GM19397 (cell line): Measurements from ENCODE around the gene DUOX1.

ENCODE experiments used
- ATAC-seq: cut with Tn5 transposase; IDR thresholded peaks from one replicate; pipeline ENCODE4 v1.9.1; 2021; ENCODE audit warnings: mild to moderate bottlenecking, moderate library complexity; ENCODE audit not compliant: unreplicated experiment

Gene DUOX1

DNA sequence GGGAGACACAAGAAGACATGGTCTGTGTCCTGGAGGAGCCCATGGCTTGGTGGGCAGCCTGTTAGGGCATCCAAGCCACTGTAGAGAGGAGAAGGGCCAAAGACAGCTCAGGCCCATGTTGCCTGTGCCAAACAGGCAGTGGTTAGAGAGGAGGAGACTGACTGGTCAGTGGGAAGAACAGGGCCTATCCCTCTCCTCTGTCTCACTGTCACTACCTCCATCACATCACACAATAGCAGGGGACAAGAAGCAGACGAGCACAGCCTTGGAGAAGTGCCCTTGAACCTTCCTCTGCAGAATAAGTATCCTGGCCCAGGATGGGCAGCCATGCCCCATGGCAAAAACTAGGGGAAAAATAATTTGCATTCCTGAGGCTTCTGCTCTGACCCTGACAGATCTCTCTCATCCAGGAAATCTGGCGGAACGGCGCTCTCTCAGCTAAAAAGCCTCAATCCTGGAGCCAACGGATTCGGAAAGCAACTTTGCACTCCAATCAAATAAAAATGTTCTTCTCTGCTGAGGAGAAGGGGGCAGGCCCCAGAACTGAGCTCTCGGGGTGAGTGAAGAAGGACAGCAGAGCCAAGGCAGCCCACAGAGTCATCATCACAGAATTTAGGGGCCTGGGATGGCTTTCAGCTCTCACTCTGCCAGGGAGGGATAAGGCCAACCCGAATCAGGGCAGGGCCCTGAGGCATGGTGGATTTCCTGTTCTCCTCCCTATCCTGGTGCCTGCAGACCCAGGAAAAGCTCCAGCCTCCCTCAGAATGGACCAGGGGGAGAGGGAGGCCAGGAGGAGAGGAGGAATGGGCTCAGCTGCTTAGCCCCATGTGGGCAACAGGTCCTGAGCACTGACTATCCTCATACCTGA, 56.3 kb downstream of the DUOX1 start:
- no peak for ATAC-seq

DNA sequence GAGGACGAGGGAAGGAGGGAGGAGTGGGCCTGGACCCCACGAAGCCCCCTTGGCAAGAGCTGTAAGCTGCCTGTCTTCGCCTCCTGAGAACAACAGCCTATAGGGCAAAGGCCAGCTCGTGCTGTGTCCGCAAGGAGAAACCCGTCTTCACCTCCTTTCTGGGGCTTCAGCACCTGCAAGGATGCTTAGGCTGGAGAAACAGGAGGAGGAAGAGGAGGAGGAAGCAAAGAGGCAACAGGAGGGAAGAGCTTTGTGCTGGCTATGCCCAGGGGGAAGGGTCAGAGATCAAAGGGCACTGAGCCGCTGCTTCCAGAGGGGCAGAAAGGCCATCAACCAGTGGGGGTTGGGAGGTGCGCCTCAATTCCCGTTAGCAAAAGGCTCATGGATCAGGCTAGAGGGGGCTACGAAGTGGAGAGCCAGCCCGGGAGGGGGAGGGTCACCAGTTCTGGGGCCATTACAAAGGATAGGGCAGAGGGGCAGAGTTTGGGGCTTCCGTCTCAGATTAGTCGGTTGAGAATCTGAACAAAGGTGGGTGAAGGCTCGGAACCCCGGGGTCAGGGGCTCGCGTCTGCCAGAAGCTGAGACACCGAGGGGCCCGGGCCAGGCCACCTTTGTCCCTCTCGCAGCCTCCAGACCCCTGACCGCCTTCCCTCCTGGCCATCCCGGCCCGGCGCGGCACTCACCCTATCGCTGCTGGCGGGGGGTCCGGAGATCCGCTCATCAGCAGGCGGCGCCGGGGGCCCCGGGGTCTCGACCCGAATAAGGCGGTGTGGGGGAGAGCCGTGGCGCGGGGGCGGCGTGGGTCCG, 57.2 kb downstream of the DUOX1 start:
- no peak for ATAC-seq

- ATAC-seq, result no peak
Observed at GRCh38 chr15:45187578-45187893, 57.7 kb downstream of the DUOX1 start.

DNA sequence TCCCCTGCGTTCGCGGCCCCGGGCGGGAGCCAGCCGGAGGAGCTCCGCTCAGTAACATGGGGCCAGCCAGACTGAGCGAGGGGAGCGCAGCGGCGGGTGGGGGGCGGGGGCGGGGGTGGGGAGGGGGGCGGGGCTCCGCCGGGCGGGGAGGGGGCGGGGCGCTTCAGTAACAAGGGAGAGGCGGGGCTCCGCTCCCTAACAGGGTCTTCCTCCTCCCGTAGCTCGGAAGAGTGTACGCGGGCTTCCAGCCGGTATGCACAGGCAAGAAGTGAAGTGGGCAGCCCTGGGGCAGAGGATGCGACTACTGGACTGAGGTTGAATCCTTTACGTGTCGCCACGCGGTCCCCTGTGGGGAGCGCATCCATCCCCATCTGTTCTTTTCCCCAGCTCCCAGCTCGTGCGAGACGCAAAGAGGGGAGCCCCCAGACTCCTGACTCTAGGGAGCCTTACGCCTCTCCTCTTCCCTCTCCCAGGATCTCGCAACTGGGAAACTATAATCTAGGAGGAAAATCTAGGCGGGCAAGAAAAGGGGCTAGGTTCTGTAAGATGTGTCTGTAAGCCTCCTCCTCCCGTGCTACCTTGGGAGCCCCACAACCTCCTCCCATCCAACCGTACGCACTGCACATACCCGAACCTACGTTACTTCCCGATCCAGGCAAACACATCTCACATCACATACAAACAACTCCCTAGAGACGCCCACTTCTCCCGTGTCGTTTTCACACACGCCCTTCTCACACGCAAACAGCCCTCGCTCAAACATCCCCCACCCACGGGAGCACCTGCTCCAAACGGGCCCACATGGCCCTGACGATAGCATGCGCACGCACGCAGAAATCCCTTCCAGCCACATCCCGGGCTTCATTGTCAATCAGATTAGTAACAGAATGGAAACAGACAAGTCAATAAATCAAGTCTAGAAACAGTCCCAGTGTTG, 58.4 kb downstream of the DUOX1 start, which contains the start of gene SHF:
TSS of gene SHF (minus strand) at position 73 of the 937 bp plus-strand sequence. CDS start at position 58, 15 bp downstream.
- ATAC-seq, result no peak

- no peak for ATAC-seq
Observed at GRCh38 chr15:45197512-45197911, 67.7 kb downstream of the DUOX1 start.

DNA sequence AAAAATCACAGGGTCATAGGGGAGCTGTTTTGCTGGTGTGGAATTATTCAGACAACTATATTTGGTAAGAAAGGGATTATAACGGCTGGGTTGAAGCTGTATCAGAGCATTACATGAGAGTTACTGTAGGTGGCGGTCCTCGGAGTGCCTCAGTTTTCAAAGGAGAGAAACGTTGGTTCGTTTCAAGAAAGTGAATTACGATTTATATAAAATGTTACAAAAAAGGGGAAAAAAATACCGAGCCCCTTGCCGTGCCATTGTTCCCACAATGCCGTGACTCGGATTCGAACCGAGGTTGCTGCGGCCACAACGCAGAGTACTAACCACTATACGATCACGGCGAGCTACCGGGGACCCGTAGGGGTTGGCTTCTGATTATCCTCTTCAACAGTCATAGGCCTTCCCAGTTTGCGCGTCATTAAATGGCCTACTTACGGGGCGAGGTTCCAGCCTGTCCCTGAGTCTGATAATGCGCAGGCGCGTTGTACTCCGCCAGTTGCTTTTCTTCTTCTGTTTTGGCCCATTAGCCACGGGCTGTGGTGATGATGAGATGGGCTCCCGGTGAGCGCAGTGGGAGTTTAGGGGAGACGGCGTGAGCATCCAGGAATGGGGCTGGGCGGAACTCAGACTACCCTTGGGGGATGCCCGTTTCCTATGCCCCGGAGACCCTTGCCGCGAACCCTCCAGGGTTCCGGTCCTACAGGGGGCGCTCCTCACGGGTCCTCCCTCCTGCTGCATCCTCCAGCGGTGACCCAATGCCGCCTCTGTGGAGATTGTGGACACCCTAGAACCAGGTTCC, 68.7 kb downstream of the DUOX1 start:
- peak; percentile 51 for ATAC-seq

- ATAC-seq, result peak; percentile 21
Observed at GRCh38 chr15:45199136-45199810, 69.5 kb downstream of the DUOX1 start.

DNA sequence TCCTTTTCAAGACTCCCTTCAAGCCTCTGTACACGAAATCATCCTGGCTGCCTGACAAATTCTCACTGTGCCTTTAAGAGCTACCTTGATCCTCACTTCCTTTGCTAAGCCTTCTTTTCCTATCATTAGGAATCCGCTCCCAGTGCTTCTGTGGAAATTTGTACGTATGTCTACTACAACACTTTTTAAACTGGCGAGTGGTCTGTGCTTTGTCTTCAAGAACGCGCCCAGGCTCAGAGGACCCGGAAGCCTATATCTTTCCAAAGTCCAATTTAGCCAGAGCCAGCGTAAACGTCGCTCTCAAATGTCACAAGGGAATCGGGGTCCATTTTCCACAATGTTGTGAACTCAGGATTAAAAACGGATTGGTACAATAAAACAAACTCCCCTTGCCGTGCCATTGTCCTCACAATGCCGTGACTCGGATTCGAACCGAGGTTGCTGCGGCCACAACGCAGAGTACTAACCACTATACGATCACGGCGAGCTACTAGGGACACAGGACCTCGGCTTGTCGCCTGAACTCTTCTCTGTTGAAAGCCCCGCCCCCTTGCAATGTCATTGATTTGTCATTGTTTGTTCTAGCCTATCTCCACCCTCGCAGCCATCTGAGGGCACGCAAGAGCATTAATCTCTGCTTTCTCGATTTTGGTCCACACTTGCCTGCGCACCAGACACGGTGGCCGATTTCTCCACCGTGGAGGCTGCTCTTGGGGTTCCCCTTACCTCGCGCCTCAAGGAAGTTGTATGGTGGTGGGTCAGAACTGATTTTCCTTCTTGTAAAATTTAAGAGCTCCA, 70.4 kb downstream of the DUOX1 start:
- peak; percentile 34 for ATAC-seq

- ATAC-seq, result peak; percentile 18
Observed at GRCh38 chr15:45200799-45201556, 71.2 kb downstream of the DUOX1 start.

DNA sequence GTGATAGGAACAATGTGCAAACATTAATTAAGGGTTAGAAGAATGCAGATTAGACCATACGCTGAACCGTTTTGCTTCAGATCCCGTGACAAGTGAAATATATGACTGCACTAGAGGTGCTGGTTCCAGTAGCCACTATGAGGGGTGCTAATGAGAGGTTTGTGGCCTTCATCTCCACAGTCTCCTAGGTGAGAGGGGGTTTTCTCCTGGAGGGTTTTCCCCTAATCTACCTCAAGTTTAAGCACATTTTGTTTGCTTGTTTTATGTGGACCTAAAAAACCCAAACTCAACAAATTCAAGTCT, 71.7 kb downstream of the DUOX1 start:
- ATAC-seq, result no peak

DNA sequence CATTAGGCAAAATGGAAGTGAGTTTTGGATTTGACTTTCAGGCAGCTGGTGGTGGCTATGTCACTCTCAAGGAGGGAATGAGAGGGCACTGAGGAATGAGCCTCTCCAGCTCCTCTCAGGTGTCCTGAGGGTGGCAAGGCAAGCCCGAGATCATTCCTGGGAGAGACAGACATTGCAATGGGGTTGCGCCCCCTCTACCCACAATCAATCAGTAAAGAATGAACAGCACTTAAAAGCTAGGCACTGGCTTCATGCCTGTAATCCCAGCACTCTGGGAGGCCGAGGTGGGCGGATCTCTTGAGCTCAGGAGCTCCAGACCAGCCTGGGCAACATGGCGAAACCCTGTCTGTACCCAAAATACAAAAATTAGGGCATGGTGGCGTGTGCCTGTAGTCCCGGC, 72.1 kb downstream of the DUOX1 start:
- no peak for ATAC-seq

DNA sequence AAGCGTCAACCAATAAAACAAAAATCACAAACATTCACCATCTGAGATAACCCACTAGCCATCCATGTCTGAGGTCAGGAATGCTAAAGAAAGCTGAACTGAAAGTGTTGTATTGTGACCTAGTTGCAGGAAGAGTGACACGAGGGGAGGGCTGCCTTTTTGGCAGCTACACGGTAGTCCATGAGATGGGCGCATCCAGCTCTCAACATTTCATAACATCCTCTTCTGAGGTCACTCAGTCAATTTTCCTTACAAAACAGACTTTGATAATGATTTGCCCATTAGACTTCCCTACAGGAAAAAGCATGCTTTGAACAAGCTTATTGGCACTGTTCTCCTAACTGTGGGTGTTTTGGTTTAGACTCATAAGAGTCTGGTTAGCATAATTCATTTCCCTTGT, 73.4 kb downstream of the DUOX1 start:
- ATAC-seq, result no peak

DNA sequence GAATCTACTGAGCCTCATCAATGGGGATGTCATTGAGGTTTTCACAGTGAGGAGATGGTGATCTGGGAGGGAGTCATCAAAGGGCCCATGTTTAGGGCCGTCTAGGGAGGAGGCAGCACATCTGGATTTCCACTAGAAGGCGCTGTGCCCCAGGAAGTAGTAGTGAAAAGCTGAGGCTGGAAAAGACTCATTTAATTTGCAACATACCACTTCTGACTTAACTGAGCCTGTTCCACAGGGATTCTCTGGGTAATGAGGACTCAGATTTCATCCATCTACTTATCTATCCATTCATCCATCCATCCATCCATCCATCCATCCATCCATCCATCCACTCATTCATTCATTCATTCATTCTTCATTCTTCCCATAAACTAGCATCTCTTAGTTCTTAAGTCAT, 75.4 kb downstream of the DUOX1 start:
- no peak for ATAC-seq

GRCh38 chr15:45212493-45212892, 82.7 kb downstream of the DUOX1 start:
- no peak for ATAC-seq
